A673 (cell line): ENCODE results near the gene CMIP. TPM values are rescaled to one million over a fixed set of nuclear protein-coding genes. Genes with fewer than 3 reads are reported as not detected.

Source experiments
- BruUV-seq: library from RNA; stranded (reverse); fragments of 400-500 nt; replicated peaks from 2 replicates; lab custom pipeline; 2021; lab: Mats Ljungman, UMichigan
- CTCF ChIA-PET: fragments of 300-600 bp; sonication (Branson Sonifier 250); formaldehyde crosslinking; loops from one replicate; lab custom pipeline; 2022; ENCODE audit warnings: antibody characterized with exemption; lab: Charles Lee
- POLR2A ChIA-PET: fragments of 300-600 bp; sonication (Branson Sonifier 250); formaldehyde crosslinking; loops from one replicate; lab custom pipeline; 2022; ENCODE audit warnings: antibody characterized with exemption; ENCODE audit not compliant: low non-redundant PET; lab: Charles Lee
- DNase-seq: peaks from one replicate; pipeline ENCODE4 v3.0.0-alpha.2; 2015; ENCODE audit warnings: low spot score
- H3K27ac ChIP-seq: fragments of 200-600 bp; sonication (generic); 2 replicates; pipeline ENCODE4 v1.5.1; 2016; ENCODE audit warnings: mixed run types, low read depth, mild to moderate bottlenecking, mixed read lengths, antibody characterized with exemption, low read length; ENCODE audit not compliant: poor library complexity, severe bottlenecking
- H3K27me3 ChIP-seq: fragments of 200-600 bp; sonication (generic); replicated peaks from 2 replicates; pipeline ENCODE4 v1.6.1; 2017; ENCODE audit warnings: mixed run types, low read depth, mild to moderate bottlenecking, mixed read lengths, antibody characterized with exemption, low read length; ENCODE audit not compliant: insufficient read depth, poor library complexity
- H3K36me3 ChIP-seq: fragments of 200-600 bp; sonication (generic); 2 replicates; pipeline ENCODE4 v1.6.1; 2016; ENCODE audit warnings: mixed run types, mild to moderate bottlenecking, mixed read lengths, antibody characterized with exemption, low read length; ENCODE audit not compliant: insufficient read depth, poor library complexity, severe bottlenecking
- H3K4me1 ChIP-seq: fragments of 200-600 bp; sonication (generic); 2 replicates; pipeline ENCODE4 v1.6.1; 2017; ENCODE audit warnings: mixed run types, mild to moderate bottlenecking, mixed read lengths, antibody characterized with exemption, low read length; ENCODE audit not compliant: insufficient read depth, poor library complexity, severe bottlenecking
- H3K4me3 ChIP-seq: fragments of 200-600 bp; sonication (generic); 2 replicates; pipeline ENCODE4 v1.5.1; 2016; ENCODE audit warnings: low read depth, mixed run types, mild to moderate bottlenecking, mixed read lengths, low read length; ENCODE audit not compliant: poor library complexity, severe bottlenecking
- H3K9me3 ChIP-seq: fragments of 200-600 bp; sonication (generic); 2 replicates; pipeline ENCODE4 v1.6.1; 2016; ENCODE audit warnings: mixed run types, low read depth, mild to moderate bottlenecking, mixed read lengths, antibody characterized with exemption, low read length; ENCODE audit not compliant: poor library complexity, severe bottlenecking
- CTCF ChIP-seq: fragments of 300-800, 200-600 bp; sonication (generic); conservative IDR thresholded peaks from 2 replicates; pipeline ENCODE4 v1.5.1; 2017; ENCODE audit warnings: low read depth, mild to moderate bottlenecking, antibody characterized with exemption, low read length, moderate library complexity, mixed read lengths
- EZH2 ChIP-seq: fragments of 200-600 bp; sonication (generic); IDR thresholded peaks from 2 replicates; pipeline ENCODE4 v1.6.1; 2017; ENCODE audit warnings: borderline replicate concordance, low read depth, mild to moderate bottlenecking, mixed read lengths, antibody characterized with exemption, low read length; ENCODE audit not compliant: poor library complexity, severe bottlenecking
- intact Hi-C: fragments of 100-400 bp; cut with micrococcal nuclease; formaldehyde crosslinking; loops from one replicate; pipeline ENCODE4 v1.10.0; 2022; ENCODE audit not compliant: unreplicated experiment
- total RNA-seq: library from RNA; stranded (reverse); gene quantifications from 2 replicates; pipeline ENCODE4 v1.2.3, GENCODE V29; 2021

Gene CMIP
- total RNA-seq, 1 experiment from 2014 or later = 25.5 TPM

- TF ChIP-seq CTCF (no peak), EZH2 (no peak)
- no peak for DNase-seq
- Histone ChIP-seq H3K4me1 (no peaks in the 10 kb centered on the region), H3K27me3 (no peaks in the 10 kb centered on the region), H3K4me3 (no peak overlapping the region), H3K9me3 (no peaks in the 10 kb centered on the region), H3K36me3 (no peaks in the 10 kb centered on the region), H3K27ac (no peak overlapping the region)
- BruUV-seq = no TSS peak
- intact Hi-C loops = no loop called here
- CTCF ChIA-PET = no interaction called here
- POLR2A ChIA-PET = interaction anchor here (0.8 kb wide), 1 partner anchor 35 kb away, joined by 3 read pairs; no protein-coding TSS in a partner anchor
Measured at GRCh38 chr16:81530814-81531213, 86.2 kb downstream of the CMIP start.

GRCh38 chr16:81531419-81531821 lies 86.8 kb downstream of the CMIP start:
- no peak overlapping the region for H3K27ac ChIP-seq
- intact Hi-C loops = no loop called here
- CTCF ChIA-PET = no interaction called here

GRCh38 chr16:81532491-81533174 lies 88.0 kb downstream of the CMIP start:
- ChIA-PET CTCF (no interaction called here), POLR2A (no interaction called here)
- BruUV-seq = no TSS peak
- intact Hi-C loops = no loop called here
- no peak for DNase-seq
- TF ChIP-seq EZH2 = no peak
- no peak for TF ChIP-seq CTCF
- Histone ChIP-seq H3K36me3 (no peaks in the 10 kb centered on the region), H3K27me3 (no peaks in the 10 kb centered on the region), H3K27ac (no peak overlapping the region), H3K4me1 (no peaks in the 10 kb centered on the region), H3K9me3 (no peaks in the 10 kb centered on the region), H3K4me3 (no peak overlapping the region)

More at GRCh38 chr16:81531419-81531821, 86.8 kb downstream of the CMIP start:
- Histone ChIP-seq H3K36me3 (no peaks in the 10 kb centered on the region), H3K4me1 (no peaks in the 10 kb centered on the region), H3K27me3 (no peaks in the 10 kb centered on the region), H3K4me3 (no peak overlapping the region), H3K9me3 (no peaks in the 10 kb centered on the region)
- TF ChIP-seq CTCF (no peak), EZH2 (no peak)
- DNase-seq = no peak
- BruUV-seq = no TSS peak
- POLR2A ChIA-PET = no interaction called here
